Trophoblast cell (in vitro differentiated cells and primary cell): ENCODE measurements around the gene NOS3.

ENCODE experiments used
- DNase-seq, 2 donors: peaks; one replicate each; pipeline ENCODE4 v3.0.0-alpha.2; 2016
- H2AFZ ChIP-seq: 2 replicates; pipeline ENCODE4 v1.6.1; 2013; ENCODE audit warnings: low read length, moderate library complexity, mild to moderate bottlenecking; ENCODE audit not compliant: insufficient read depth, poor library complexity
- H2AK5ac ChIP-seq: 2 replicates; pipeline ENCODE4 v1.6.1; 2013; ENCODE audit warnings: mild to moderate bottlenecking, low read length
- H2BK120ac ChIP-seq: 2 replicates; pipeline ENCODE4 v1.6.1; 2013; ENCODE audit warnings: low read length, mild to moderate bottlenecking, moderate library complexity; ENCODE audit not compliant: insufficient read depth, poor library complexity
- H2BK12ac ChIP-seq: 2 replicates; pipeline ENCODE4 v1.6.1; 2013; ENCODE audit warnings: mild to moderate bottlenecking, low read length, moderate library complexity
- H2BK5ac ChIP-seq: 2 replicates; pipeline ENCODE4 v1.6.1; 2013; ENCODE audit warnings: low read length, low read depth, moderate library complexity, mild to moderate bottlenecking; ENCODE audit not compliant: poor library complexity
- H3K14ac ChIP-seq: 2 replicates; pipeline ENCODE4 v1.6.1; 2013; ENCODE audit warnings: mild to moderate bottlenecking, low read length
- H3K18ac ChIP-seq: 2 replicates; pipeline ENCODE4 v1.6.1; 2013; ENCODE audit warnings: mild to moderate bottlenecking, low read length
- H3K23ac ChIP-seq: 2 replicates; pipeline ENCODE4 v1.6.1; 2013; ENCODE audit warnings: low read length
- H3K27ac ChIP-seq: 2 replicates; pipeline ENCODE4 v1.5.1; 2013; ENCODE audit warnings: low read depth, mild to moderate bottlenecking, inconsistent platforms, low read length, moderate library complexity
- H3K27me3 ChIP-seq: 2 replicates; pipeline ENCODE4 v1.6.1; 2013; ENCODE audit warnings: inconsistent platforms, mild to moderate bottlenecking, low read length, moderate library complexity; ENCODE audit not compliant: insufficient read depth
- H3K36me3 ChIP-seq, 2 experiments: 1 replicate in 1 of 2; 2 replicates in 1 of 2; pipeline ENCODE4 v1.6.1; 2013; ENCODE audit warnings: low read length in 2 of 2, mild to moderate bottlenecking in 2 of 2, moderate library complexity in 1 of 2; ENCODE audit not compliant: insufficient read depth in 2 of 2, control insufficient read depth in 1 of 2
- H3K4ac ChIP-seq: 2 replicates; pipeline ENCODE4 v1.6.1; 2013; ENCODE audit warnings: low read depth, mild to moderate bottlenecking, low read length, moderate library complexity
- H3K4me1 ChIP-seq, 2 experiments: 1 replicate in 1 of 2; 2 replicates in 1 of 2; pipeline ENCODE4 v1.6.1; 2013; ENCODE audit warnings: low read length in 2 of 2, mild to moderate bottlenecking in 2 of 2, moderate library complexity in 1 of 2; ENCODE audit not compliant: insufficient read depth in 2 of 2, control insufficient read depth in 1 of 2
- H3K4me2 ChIP-seq: 2 replicates; pipeline ENCODE4 v1.6.1; 2013; ENCODE audit warnings: inconsistent platforms, mild to moderate bottlenecking, low read length, moderate library complexity
- H3K4me3 ChIP-seq: 2 replicates; pipeline ENCODE4 v1.5.1; 2013; ENCODE audit warnings: mild to moderate bottlenecking, low read depth, low read length, inconsistent platforms
- H3K79me1 ChIP-seq: one replicate; pipeline ENCODE4 v1.6.1; 2013; ENCODE audit warnings: low read length
- H3K79me2 ChIP-seq: 2 replicates; pipeline ENCODE4 v1.6.1; 2013; ENCODE audit warnings: low read length, mild to moderate bottlenecking; ENCODE audit not compliant: control insufficient read depth, insufficient read depth, poor library complexity
- H3K9ac ChIP-seq: 2 replicates; pipeline ENCODE4 v1.6.1; 2013; ENCODE audit warnings: mild to moderate bottlenecking, low read length
- H3K9me3 ChIP-seq: 2 replicates; pipeline ENCODE4 v1.6.1; 2013; ENCODE audit warnings: low read depth, mild to moderate bottlenecking, control low read depth, inconsistent platforms, low read length; ENCODE audit not compliant: insufficient read depth
- H4K12ac ChIP-seq: 2 replicates; pipeline ENCODE4 v1.6.1; 2013; ENCODE audit warnings: low read depth, mild to moderate bottlenecking, low read length, moderate library complexity
- H4K8ac ChIP-seq: 2 replicates; pipeline ENCODE4 v1.6.1; 2013; ENCODE audit warnings: low read depth, mild to moderate bottlenecking, low read length, moderate library complexity
- H4K91ac ChIP-seq: one replicate; pipeline ENCODE4 v1.6.1; 2013; ENCODE audit warnings: low read depth, mild to moderate bottlenecking, low read length, moderate library complexity
- WGBS: extraction: QIAGEN DNeasy Blood & Tissue Kit; methylation state at CpG from one replicate; pipeline ENCODE4 v1.1.7; 2013; ENCODE audit warnings: missing lambda C conversion rate; ENCODE audit not compliant: insufficient read length, insufficient coverage; ENCODE audit errors: extremely low coverage; 5-methylcytosine and 5-hydroxymethylcytosine counted together

NOS3 gene

GRCh38 chr7:150977382-150978125 lies 13.3 kb upstream of the NOS3 start:
- H4K12ac ChIP-seq: no peak overlapping the region
- H3K79me2 ChIP-seq: no peaks in the 10 kb centered on the region
- no peak overlapping the region for H2BK120ac ChIP-seq
- H3K79me1 ChIP-seq: no peaks in the 10 kb centered on the region
- H3K4me3 ChIP-seq: no peak overlapping the region
- no peak overlapping the region for H2BK5ac ChIP-seq
- WGBS: no CpG with 5 or more reads among the region's 62 CpGs
- no peak overlapping the region for H3K4ac ChIP-seq
- no peak overlapping the region for H2AK5ac ChIP-seq
- no peak overlapping the region for H4K91ac ChIP-seq
- H2BK12ac ChIP-seq: no peak overlapping the region
- no peak overlapping the region for H3K23ac ChIP-seq
- no peak overlapping the region for H3K27ac ChIP-seq
- peaks cover 9% of the 10 kb centered on the region for H3K9me3 ChIP-seq
- peaks cover 16 to 18% of the 10 kb centered on the region in 2 experiments for H3K4me1 ChIP-seq
- H3K36me3 ChIP-seq: no peaks in the 10 kb centered on the region
- H3K9ac ChIP-seq: no peak overlapping the region
- H2AFZ ChIP-seq: no peak overlapping the region
- H4K8ac ChIP-seq: no peak overlapping the region
- H3K18ac ChIP-seq: no peak overlapping the region
- no peak overlapping the region for H3K14ac ChIP-seq
- DNase-seq: no peak
- H3K4me2 ChIP-seq: peak overlapping the region; percentile 72
- H3K27me3 ChIP-seq: peaks cover 60% of the 10 kb centered on the region

GRCh38 chr7:150978126-150978789 lies 12.6 kb upstream of the NOS3 start, which contains the start of gene KCNH2:
TSS of gene KCNH2 (minus strand) at chr7:150978321. CDS start at chr7:150977913, 408 bp downstream.
- no peak within 1 kb of the TSS for H4K91ac ChIP-seq
- H3K4me1 ChIP-seq: peaks cover 16 to 18% of the 10 kb centered on the region in 2 experiments
- no peak within 1 kb of the TSS for H2AK5ac ChIP-seq
- H3K4me3 ChIP-seq: peak within 1 kb of the TSS; percentile 43
- H3K9me3 ChIP-seq: peaks cover 8% of the 10 kb centered on the region
- H4K8ac ChIP-seq: no peak within 1 kb of the TSS
- H4K12ac ChIP-seq: no peak within 1 kb of the TSS
- H3K4me2 ChIP-seq: peak within 1 kb of the TSS; percentile 82
- H3K4ac ChIP-seq: no peak within 1 kb of the TSS
- peaks cover 60% of the 10 kb centered on the region for H3K27me3 ChIP-seq
- H3K79me1 ChIP-seq: no peaks in the 10 kb centered on the region
- H3K23ac ChIP-seq: no peak within 1 kb of the TSS
- H2BK12ac ChIP-seq: no peak within 1 kb of the TSS
- no peak within 1 kb of the TSS for H2BK120ac ChIP-seq
- no peaks in the 10 kb centered on the region for H3K36me3 ChIP-seq
- no peak within 1 kb of the TSS for H3K14ac ChIP-seq
- H3K27ac ChIP-seq: no peak within 1 kb of the TSS
- no CpG with 5 or more reads among the region's 81 CpGs for WGBS
- H3K18ac ChIP-seq: no peak within 1 kb of the TSS
- H2AFZ ChIP-seq: no peak within 1 kb of the TSS
- H2BK5ac ChIP-seq: no peak within 1 kb of the TSS
- H3K9ac ChIP-seq: no peak within 1 kb of the TSS
- DNase-seq: no peak
- no peaks in the 10 kb centered on the region for H3K79me2 ChIP-seq

- H3K27me3 ChIP-seq: peaks cover 47% of the 10 kb centered on the region
- H3K9me3 ChIP-seq: peaks cover 2% of the 10 kb centered on the region
- DNase-seq: no peak
- no peak overlapping the region for H3K18ac ChIP-seq
- no peaks in the 10 kb centered on the region for H3K79me2 ChIP-seq
- H2BK12ac ChIP-seq: no peak overlapping the region
- no peak overlapping the region for H3K14ac ChIP-seq
- H3K27ac ChIP-seq: no peak overlapping the region
- H4K8ac ChIP-seq: no peak overlapping the region
- H2AK5ac ChIP-seq: no peak overlapping the region
- H3K4ac ChIP-seq: no peak overlapping the region
- no peak overlapping the region for H3K23ac ChIP-seq
- H2BK5ac ChIP-seq: no peak overlapping the region
- H3K36me3 ChIP-seq: no peaks in the 10 kb centered on the region
- no peak overlapping the region for H4K12ac ChIP-seq
- no peak overlapping the region for H3K9ac ChIP-seq
- H3K4me3 ChIP-seq: peak overlapping the region; percentile 40
- no peak overlapping the region for H4K91ac ChIP-seq
- WGBS: no CpG with 5 or more reads among the region's 7 CpGs
- no peak overlapping the region for H2AFZ ChIP-seq
- no peaks in the 10 kb centered on the region for H3K79me1 ChIP-seq
- H3K4me2 ChIP-seq: no peak overlapping the region
- H3K4me1 ChIP-seq: peaks cover 10 to 12% of the 10 kb centered on the region in 2 experiments
- no peak overlapping the region for H2BK120ac ChIP-seq
Observed at GRCh38 chr7:150979713-150980390, 11.0 kb upstream of the NOS3 start.

GRCh38 chr7:150980663-150981062 lies 10.2 kb upstream of the NOS3 start:
- Histone ChIP-seq H2BK12ac (no peak overlapping the region), H3K79me2 (no peaks in the 10 kb centered on the region), H3K27ac (no peak overlapping the region), H3K27me3 (peaks cover 39% of the 10 kb centered on the region), H2AFZ (no peak overlapping the region), H3K79me1 (no peaks in the 10 kb centered on the region), H2BK120ac (no peak overlapping the region), H3K9ac (no peak overlapping the region), H3K4me2 (no peak overlapping the region), H3K4me1 (peaks cover 7% of the 10 kb centered on the region in 2 experiments), H2BK5ac (no peak overlapping the region), H3K14ac (no peak overlapping the region), H3K23ac (no peak overlapping the region), H3K18ac (no peak overlapping the region), H3K36me3 (no peaks in the 10 kb centered on the region), H4K12ac (no peak overlapping the region), H4K91ac (no peak overlapping the region), H3K4me3 (no peak overlapping the region), H3K4ac (no peak overlapping the region), H3K9me3 (peaks cover 2% of the 10 kb centered on the region), H4K8ac (no peak overlapping the region), H2AK5ac (no peak overlapping the region)
- WGBS: no CpG with 5 or more reads among the region's 2 CpGs
- DNase-seq: no peak
